Activated naive CD8-positive, alpha-beta T cell treated with anti-CD3 and anti-CD28 coated beads for 36 hours (primary cell): ENCODE data around the gene BCL7A. TPM values are rescaled to one million over a fixed set of nuclear protein-coding genes. Genes with fewer than 3 reads are reported as not detected.

ENCODE experiments used
- total RNA-seq, 2 experiments: library from RNA; stranded (reverse); gene quantifications; one replicate each; pipeline ENCODE4 v1.2.3, GENCODE V29; 2021

Gene BCL7A
- total RNA-seq, 2 experiments from 2014 or later = 6.7 to 7.2 TPM

Other genes starting within 250 kb of the BCL7A start
- 10 to 100 TPM; 78.6 to 85.5 TPM for gene RHOF, start 228.2 kb upstream of the BCL7A start, total RNA-seq
- gene SETD1B, start 217.9 kb upstream of the BCL7A start, total RNA-seq = 10 to 100 TPM; 15.0 to 15.6 TPM
- not detected for gene HPD, start 163.0 kb upstream of the BCL7A start, total RNA-seq
- gene PSMD9, start 133.1 kb upstream of the BCL7A start, total RNA-seq = 10 to 100 TPM; 64.3 to 68.5 TPM
- gene CFAP251, start 103.3 kb upstream of the BCL7A start, total RNA-seq = 1 to 10 TPM; 1.3 to 1.8 TPM
- 10 to 100 TPM; 29.0 to 30.1 TPM for gene MLXIP, start 56.9 kb downstream of the BCL7A start, total RNA-seq
- not detected for gene IL31, start 152.3 kb downstream of the BCL7A start, total RNA-seq
- under 1 TPM in 1 of 2 experiments, not detected in 1; 0.23 TPM for gene LRRC43, start 161.2 kb downstream of the BCL7A start, total RNA-seq
- 1 to 10 TPM in 1 of 2 experiments, under 1 TPM in 1; 0.92 to 1.6 TPM for gene B3GNT4, start 181.8 kb downstream of the BCL7A start, total RNA-seq
- gene DIABLO, start 204.2 kb downstream of the BCL7A start, total RNA-seq = 10 to 100 TPM; 47.9 to 51.7 TPM
- 10 to 100 TPM; 34.5 to 35.7 TPM for gene VPS33A, start 244.6 kb downstream of the BCL7A start, total RNA-seq